ENCODE measurements around the gene FMN1. TPM values are rescaled to one million over a fixed set of nuclear protein-coding genes. Genes with fewer than 3 reads are reported as not detected.

The FMN1 gene
- total RNA-seq, 4 donors from 2014 or later: 2.6 to 6.6 (median 4.2) TPM

GRCh38 chr15:33154351-33155166, 40.0 kb downstream of the FMN1 start:
- in situ Hi-C loops (cut with MboI; ENCODE audit: low sequenced_read_pairs in 4 of 4) (no loop called here), intact Hi-C loops (cut with DNase I; ENCODE audit: low total_unique reads) (no loop called here)
- Histone ChIP-seq H3K4me3 (peak overlapping the region in 1 of 4 donors; percentile 32), H3K4me1 (no peaks in the 10 kb centered on the region), H3K27ac (peak overlapping the region; percentile 55 to 76 (median 64)), H3K9me3 (no peaks in the 10 kb centered on the region), H3K36me3 (no peaks in the 10 kb centered on the region), H3K27me3 (no peaks in the 10 kb centered on the region)
- peak; percentile 12 to 33 for TF ChIP-seq POLR2A (IDR thresholded peaks at IDR 0.05)
- TF ChIP-seq CTCF (IDR thresholded peaks at IDR 0.05 in 4 of 5, conservative IDR thresholded peaks at IDR 0.05 in 1 of 5): no peak
- ATAC-seq: peak; percentile 86 to 95
- peak; percentile 64 to 69 for DNase-seq

GRCh38 chr15:33153548-33153947, 41.0 kb downstream of the FMN1 start:
- no peaks in the 10 kb centered on the region for H3K36me3 ChIP-seq
- TF ChIP-seq POLR2A (IDR thresholded peaks at IDR 0.05) (no peak), CTCF (IDR thresholded peaks at IDR 0.05 in 4 of 5, conservative IDR thresholded peaks at IDR 0.05 in 1 of 5) (no peak)
- DNase-seq (no peak), ATAC-seq (no peak)
- H3K27ac ChIP-seq: peak overlapping the region in 1 of 4 donors; percentile 64
- no peaks in the 10 kb centered on the region for H3K9me3 ChIP-seq
- no peaks in the 10 kb centered on the region for H3K4me1 ChIP-seq
- no peaks in the 10 kb centered on the region for H3K27me3 ChIP-seq
- in situ Hi-C loops (cut with MboI; ENCODE audit: low sequenced_read_pairs in 4 of 4): no loop called here
- peak overlapping the region in 2 of 4 donors; percentile 11 to 32 for H3K4me3 ChIP-seq
- intact Hi-C loops (cut with DNase I; ENCODE audit: low total_unique reads): no loop called here

- no peaks in the 10 kb centered on the region for H3K36me3 ChIP-seq
- H3K9me3 ChIP-seq: no peaks in the 10 kb centered on the region
- in situ Hi-C loops (cut with MboI; ENCODE audit: low sequenced_read_pairs in 4 of 4) (no loop called here), intact Hi-C loops (cut with DNase I; ENCODE audit: low total_unique reads) (no loop called here)
- ATAC-seq: peak; percentile 23 to 37
- no peak overlapping the region for H3K27ac ChIP-seq
- peak overlapping the region in 2 of 4 donors; percentile 9 to 32 for H3K4me3 ChIP-seq
- no peak for DNase-seq
- H3K27me3 ChIP-seq: no peaks in the 10 kb centered on the region
- no peaks in the 10 kb centered on the region for H3K4me1 ChIP-seq
- TF ChIP-seq CTCF (IDR thresholded peaks at IDR 0.05 in 4 of 5, conservative IDR thresholded peaks at IDR 0.05 in 1 of 5) (no peak), POLR2A (IDR thresholded peaks at IDR 0.05) (no peak)
Measured at GRCh38 chr15:33152502-33153109, 41.9 kb downstream of the FMN1 start.

- Histone ChIP-seq H3K27me3 (no peaks in the 10 kb centered on the region), H3K27ac (no peak overlapping the region), H3K9me3 (no peaks in the 10 kb centered on the region), H3K4me1 (no peaks in the 10 kb centered on the region), H3K4me3 (no peak overlapping the region), H3K36me3 (no peaks in the 10 kb centered on the region)
- in situ Hi-C loops (cut with MboI; ENCODE audit: low sequenced_read_pairs in 4 of 4) (no loop called here), intact Hi-C loops (cut with DNase I; ENCODE audit: low total_unique reads) (no loop called here)
- DNase-seq (no peak), ATAC-seq (no peak)
- no peak for TF ChIP-seq POLR2A (IDR thresholded peaks at IDR 0.05)
- no peak for TF ChIP-seq CTCF (IDR thresholded peaks at IDR 0.05 in 4 of 5, conservative IDR thresholded peaks at IDR 0.05 in 1 of 5)
Measured at GRCh38 chr15:33150971-33151370, 43.5 kb downstream of the FMN1 start.

All from gastrocnemius medialis (tissue), 4 donors.